ENCODE results near the gene FHOD3.

DNA sequence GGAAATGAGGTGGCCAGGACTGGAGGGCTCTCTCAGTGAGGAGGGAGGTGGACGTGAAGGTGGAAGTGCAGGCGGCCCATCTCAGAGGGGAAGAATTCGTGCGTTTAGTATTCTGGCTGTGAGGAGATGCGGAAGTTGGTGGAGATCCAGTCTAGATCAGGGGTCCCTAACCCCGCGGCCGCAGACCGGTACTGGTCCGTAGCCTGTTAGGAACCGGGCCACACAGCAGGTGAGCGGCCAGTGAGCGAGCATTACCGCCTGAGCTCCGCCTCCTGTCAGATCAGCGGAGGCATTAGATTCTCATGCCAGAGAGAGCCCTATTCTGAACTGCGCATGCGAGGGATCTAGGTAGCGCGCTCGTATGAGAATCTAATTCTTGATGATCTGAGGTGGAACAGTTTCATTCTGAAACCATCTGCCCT, 1.6 kb upstream of the FHOD3 start:
- TF ChIP-seq, protein P1, sequence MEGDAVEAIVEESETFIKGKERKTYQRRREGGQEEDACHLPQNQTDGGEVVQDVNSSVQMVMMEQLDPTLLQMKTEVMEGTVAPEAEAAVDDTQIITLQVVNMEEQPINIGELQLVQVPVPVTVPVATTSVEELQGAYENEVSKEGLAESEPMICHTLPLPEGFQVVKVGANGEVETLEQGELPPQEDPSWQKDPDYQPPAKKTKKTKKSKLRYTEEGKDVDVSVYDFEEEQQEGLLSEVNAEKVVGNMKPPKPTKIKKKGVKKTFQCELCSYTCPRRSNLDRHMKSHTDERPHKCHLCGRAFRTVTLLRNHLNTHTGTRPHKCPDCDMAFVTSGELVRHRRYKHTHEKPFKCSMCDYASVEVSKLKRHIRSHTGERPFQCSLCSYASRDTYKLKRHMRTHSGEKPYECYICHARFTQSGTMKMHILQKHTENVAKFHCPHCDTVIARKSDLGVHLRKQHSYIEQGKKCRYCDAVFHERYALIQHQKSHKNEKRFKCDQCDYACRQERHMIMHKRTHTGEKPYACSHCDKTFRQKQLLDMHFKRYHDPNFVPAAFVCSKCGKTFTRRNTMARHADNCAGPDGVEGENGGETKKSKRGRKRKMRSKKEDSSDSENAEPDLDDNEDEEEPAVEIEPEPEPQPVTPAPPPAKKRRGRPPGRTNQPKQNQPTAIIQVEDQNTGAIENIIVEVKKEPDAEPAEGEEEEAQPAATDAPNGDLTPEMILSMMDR (IDR thresholded peaks at IDR 0.05): no peak
- TF ChIP-seq POLR2A (IDR thresholded peaks at IDR 0.05) (no peak), POLR2AphosphoS5 (IDR thresholded peaks at IDR 0.05; ENCODE audit: insufficient read depth in 1 of 2, low read depth in 1 of 2) (no peak)
